HG02623 (cell line): ENCODE measurements around the gene MAP2K5.

ENCODE experiments used
- ATAC-seq: cut with Tn5 transposase; IDR thresholded peaks from one replicate; pipeline ENCODE4 v1.9.1; 2021; ENCODE audit warnings: moderate library complexity; ENCODE audit not compliant: unreplicated experiment

MAP2K5 gene

DNA sequence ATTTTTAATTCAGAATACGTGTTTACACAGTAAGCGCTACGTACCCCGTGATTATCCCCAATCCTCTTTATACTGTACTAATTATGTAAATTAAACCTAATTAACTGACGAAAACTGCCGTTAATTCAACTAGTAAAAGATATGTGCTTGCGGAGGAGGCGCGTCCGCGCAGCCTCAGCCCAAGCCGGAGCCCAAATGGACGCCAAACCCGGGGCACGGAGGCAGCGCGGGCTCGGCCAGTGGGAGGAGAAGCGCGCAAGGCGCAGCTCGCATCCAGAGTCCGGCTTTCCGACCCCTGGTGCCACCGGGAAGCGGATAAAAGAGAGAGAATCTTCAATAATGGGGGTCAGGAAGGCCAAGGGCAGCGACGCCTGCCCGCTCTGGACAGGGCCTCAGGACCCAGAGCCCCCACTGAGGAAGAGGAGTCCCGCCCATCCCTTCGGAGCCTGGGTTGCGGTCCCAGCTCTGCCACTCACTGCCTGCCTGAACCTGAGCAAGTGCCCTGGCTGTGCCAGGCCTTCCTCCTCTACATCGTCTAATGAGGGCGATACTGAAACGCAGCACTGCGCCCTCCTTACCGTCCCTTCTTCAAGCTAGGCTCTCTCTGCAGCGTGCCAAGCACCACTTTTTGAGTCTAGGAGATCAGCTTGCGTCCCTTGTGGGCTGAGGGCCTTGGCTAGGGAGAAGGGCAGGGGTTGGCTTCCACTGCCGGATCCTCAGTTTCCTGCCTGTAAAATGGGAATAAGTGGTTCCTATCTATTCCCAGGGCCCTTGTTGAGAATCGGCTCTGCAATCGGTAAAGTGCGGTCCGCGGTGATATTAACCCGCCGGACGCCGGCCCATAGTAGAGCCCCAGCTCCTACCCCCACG lies 277.9 kb downstream of the MAP2K5 start:
- ATAC-seq = no peak

DNA sequence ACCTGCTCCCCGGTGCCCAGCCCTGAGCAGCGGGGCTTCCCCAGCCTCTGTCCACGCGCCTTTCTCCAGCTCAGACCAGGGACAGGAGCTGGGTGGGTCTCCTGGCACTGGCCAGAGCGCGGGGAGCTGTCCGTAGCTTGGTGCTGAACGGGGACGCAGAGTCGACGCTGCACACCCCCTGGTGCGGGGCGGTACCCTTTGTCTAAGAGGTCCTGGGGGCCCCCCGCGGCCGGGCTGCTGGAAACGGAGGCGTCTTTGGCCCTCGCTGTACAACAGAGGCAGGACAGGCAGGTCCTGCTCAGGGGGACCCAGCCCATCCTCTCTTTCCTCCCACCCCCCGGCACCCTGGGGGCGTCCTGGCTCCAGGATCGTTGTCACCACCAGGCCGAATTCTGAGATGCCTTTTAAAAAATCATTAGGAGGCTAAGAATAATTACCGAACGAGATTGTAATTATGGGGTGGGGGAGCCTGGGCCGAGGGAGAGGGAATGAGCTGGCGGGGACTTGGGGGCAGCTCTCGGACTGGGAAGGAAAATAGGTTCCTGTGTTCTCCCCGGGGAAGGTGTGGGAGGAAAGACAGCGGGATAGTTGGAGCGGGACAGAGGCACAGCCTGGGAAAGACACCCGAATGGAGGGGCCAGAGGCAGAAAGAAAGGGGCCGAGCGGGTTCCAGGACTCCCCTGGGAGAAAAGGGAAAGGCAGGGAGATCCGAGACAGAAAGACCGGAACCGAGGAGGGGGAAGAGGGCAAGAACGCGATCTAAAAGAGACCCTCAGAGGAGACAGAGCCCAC lies 278.7 kb downstream of the MAP2K5 start:
- no peak for ATAC-seq

DNA sequence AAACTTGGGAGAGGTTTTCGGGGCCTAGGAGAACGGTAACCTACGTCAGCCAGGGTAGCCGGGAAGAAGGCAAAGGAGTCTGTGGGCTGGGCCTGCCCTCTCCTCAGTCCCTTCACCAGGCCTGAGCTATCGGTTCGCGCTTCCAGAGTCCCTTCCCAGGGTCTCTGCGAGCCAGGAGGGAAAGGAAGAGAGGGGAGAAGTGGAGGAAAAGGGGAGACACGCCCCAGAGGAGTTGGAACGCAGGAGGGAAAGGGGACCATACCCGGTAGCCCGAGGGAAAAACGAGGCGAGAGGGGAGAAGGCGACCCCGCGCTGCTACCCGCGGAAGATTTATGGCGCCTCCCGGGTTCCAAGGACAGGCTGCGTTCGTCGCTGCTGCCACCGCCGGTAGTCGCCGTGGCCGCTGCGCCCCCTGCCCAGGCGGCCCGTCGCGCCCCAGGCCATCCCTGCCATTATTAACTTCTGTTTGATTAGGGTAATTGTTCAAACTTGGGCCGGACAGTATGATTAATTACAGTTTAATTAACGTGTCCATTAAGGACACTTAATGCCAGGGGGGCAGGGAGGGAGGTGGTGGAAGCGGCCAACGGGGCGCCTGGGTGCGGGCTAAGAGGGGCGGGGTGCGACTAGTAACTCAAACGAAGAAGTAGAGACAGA lies 279.4 kb downstream of the MAP2K5 start:
- ATAC-seq = no peak

- ATAC-seq = no peak
Observed at GRCh38 chr15:67822537-67823313, 280.2 kb downstream of the MAP2K5 start.

- no peak for ATAC-seq
Observed at GRCh38 chr15:67823314-67824196, 281.1 kb downstream of the MAP2K5 start.

- ATAC-seq = no peak
Observed at GRCh38 chr15:67824197-67824968, 281.9 kb downstream of the MAP2K5 start.

DNA sequence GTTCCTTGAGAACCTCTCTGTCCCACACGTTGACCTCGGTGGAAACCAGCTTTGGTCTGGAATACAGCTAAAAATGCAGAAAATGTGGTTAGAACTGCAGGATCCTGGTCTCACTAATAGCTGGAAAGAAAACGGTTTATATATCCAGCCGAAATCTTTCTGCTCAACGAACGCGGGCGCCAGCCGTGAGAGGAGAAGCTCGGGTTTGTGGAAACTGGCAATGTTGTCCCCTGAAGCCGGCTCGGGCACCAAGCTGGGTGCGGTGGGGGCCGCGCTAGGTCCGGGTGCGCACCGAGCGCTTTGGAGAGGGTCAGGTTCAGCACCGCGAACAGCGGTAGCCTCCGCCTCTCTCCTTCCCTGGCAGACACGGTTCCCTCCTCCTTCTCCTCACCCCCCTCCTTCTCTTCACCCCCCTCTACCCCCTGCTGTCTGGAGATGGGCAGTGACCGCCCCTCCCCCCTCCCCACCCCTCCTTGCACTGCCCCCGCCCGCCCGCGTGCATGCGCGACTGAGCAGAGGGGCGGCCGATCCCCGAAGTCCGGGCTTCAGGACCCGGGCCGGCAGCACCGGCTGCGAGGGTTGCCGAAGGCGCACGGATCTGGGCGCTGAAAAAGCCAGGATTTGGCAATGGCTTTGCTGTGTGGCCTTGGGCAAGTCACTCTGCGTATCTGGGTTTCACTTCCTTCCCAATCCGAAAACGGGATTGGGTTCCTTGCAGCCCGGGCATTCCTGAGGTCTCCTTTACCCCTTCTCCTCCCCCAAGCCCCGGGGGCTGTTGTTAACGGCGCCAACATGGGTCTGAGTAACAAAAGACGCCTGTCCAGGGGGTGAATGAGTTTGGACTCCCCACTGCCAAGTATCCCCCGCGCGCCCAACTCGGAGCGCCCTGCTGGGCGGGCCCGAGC lies 282.7 kb downstream of the MAP2K5 start, which contains the start of gene SKOR1:
Gene SKOR1, plus strand, starts transcription at position 534 of the 905 bp plus-strand sequence. Its CDS starts 94 bp downstream, at position 628.
- ATAC-seq = no peak

DNA sequence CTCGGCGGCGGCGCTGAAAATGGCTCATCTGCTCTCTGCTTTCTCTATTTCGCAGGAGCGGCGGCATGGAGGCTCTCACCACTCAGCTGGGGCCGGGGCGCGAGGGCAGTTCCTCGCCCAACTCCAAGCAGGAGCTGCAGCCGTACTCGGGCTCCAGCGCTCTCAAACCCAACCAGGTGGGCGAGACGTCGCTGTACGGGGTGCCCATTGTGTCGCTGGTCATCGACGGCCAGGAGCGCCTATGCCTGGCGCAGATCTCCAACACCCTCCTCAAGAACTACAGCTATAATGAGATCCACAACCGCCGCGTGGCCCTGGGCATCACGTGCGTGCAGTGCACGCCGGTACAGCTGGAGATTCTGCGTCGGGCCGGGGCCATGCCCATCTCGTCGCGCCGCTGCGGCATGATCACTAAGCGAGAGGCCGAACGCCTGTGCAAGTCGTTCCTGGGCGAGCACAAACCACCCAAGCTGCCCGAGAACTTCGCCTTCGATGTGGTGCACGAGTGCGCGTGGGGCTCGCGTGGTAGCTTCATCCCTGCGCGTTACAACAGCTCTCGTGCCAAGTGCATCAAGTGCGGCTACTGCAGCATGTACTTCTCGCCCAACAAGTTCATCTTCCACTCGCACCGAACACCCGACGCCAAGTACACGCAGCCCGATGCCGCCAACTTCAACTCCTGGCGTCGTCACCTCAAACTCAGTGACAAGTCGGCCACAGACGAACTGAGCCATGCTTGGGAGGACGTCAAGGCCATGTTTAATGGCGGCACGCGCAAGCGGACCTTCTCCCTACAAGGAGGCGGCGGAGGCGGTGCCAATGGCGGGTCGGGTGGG lies 283.6 kb downstream of the MAP2K5 start:
- ATAC-seq = no peak

DNA sequence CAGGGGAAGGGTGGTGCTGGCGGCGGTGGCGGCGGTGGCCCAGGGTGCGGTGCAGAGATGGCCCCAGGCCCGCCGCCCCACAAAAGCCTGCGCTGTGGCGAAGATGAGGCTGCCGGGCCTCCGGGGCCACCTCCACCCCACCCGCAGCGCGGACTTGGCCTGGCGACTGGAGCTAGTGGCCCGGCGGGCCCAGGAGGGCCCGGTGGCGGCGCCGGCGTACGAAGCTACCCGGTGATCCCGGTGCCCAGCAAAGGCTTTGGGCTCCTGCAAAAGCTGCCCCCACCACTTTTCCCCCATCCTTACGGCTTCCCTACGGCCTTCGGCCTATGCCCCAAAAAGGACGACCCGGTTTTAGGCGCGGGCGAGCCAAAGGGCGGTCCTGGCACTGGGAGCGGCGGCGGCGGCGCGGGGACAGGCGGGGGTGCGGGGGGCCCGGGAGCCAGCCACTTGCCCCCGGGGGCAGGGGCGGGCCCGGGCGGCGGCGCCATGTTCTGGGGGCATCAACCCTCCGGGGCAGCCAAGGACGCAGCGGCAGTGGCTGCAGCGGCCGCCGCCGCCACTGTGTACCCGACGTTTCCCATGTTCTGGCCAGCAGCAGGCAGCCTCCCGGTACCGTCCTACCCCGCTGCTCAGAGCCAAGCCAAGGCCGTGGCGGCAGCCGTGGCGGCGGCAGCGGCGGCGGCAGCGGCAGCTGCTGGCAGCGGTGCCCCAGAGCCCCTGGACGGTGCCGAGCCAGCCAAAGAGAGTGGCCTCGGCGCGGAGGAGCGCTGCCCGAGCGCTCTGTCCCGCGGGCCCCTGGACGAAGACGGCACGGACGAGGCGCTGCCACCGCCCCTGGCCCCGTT lies 284.4 kb downstream of the MAP2K5 start:
- ATAC-seq = no peak

GRCh38 chr15:67827562-67828277 lies 285.2 kb downstream of the MAP2K5 start:
- no peak for ATAC-seq

DNA sequence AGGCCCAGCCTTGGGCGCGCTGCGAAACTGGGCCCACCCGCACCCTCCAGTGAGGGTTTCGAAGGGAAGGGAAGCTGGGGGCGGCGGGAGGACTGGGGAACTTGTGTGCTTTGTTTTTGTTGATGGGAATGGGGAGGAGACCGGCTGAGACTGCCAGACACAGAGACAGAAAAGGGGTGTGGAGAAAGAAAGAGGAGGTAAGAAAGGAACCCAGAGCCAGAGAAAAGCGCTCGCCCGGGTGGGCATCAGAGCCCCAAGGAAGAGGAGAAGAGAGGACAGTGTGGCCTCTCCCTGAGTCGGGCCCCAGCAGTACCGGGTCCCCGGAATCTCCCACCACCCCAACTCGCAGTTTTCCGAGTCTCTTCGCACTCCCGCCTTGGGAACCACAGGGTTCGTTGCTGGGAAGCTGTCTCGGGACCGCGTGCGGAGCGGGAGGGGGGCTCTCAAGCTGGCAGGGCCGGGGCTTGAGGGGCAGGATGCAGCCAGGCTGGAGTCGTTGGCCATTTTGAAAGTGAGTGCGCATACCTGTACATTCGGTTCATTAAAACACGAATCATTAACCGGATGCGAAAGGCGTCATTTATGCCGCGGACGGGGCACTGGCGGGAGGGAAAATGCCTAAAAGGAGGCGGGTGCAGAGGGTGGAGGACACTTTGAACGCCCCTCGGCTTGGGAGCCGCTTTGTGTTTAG lies 285.9 kb downstream of the MAP2K5 start:
- ATAC-seq = no peak

DNA sequence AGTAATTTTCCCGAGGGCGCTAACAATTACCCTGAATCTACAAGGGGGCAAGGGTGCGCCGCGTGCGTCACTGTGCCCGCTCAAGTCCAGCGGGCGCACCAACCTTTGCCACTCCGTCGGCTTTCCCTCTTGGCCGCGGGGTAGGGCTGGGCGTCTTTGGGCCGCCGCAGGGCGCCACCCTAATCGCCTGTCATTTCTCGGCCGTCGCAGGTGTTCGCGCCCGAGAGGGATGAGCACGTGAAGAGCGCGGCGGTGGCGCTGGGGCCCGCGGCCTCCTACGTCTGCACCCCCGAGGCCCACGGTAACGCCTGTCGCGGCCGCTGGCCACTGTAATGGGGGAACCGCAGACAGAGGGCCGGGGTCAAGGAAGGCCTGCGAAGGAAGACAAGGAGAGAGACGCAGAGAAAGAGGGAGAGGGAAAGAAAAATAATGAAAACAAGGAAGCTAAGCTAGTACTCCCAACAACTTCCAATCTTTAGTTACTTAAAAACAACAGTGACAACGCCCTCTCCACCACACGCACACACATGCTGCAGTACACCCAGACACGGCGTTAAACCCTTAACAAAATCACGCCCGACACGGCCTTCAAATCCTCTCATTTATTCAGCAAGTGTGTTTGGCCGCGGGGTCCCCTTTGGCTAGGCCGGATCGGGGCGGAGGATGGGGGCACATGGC lies 286.6 kb downstream of the MAP2K5 start:
- ATAC-seq = no peak

DNA sequence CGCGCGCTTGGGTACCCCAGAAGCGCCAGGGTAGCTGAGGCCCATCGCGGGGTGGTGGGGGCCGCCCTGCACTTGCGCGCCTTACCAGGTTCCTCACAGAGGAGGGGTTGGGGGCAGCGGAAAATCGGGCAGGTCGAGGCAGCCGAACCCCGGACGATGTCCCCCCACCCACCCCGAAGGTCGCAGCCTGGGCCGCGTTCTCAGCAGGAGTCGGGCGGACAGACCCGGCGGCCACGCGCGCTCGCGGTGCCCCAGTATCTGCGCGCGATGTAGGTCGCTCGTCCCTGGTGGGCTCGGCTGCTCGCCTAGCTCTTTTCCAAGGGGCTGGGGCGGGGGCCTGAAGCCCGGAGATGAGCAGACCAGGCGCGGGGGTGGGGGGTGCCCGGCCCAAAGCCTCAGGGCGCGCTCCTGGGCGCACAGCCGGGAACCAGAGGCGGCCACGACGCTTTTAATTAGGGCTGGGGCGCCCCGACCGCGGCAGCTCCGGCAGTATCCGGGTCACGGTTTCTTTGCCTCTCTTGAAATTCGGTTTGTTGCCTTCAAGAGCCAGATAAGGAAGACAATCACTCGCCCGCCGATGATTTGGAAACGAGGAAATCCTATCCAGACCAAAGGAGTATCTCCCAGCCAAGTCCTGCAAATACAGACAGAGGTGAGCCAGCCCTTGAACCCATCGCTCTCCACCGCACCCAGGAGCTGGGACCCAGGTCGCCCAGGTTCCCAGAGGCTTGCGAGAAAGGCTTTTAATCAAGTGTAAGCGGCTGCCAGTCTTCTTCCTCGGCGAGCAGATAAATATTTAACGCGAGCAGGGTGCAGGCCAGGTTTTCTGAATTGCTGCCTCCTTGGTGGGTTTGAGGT lies 287.4 kb downstream of the MAP2K5 start:
- ATAC-seq = no peak
